Measurements from ENCODE around the gene ABCA12.

ABCA12 gene

GRCh38 chr2:214904634-214905033, 233.8 kb downstream of the ABCA12 start:
- Histone ChIP-seq H3K9ac (ENCODE audit: low read depth in 1 of 2, low read length in 2 of 2) (no peak overlapping the region), H3K36me3 (ENCODE audit: control insufficient read depth in 2 of 2, insufficient read depth in 2 of 2, low read length in 2 of 2) (no peaks in the 10 kb centered on the region), H3K27me3 (ENCODE audit: control insufficient read depth in 2 of 2, insufficient read depth in 2 of 2, low read length in 2 of 2) (no peaks in the 10 kb centered on the region), H3K9me3 (ENCODE audit: control insufficient read depth in 2 of 2, low read length in 2 of 2) (no peaks in the 10 kb centered on the region), H3K4me1 (ENCODE audit: control insufficient read depth in 2 of 2, insufficient read depth in 2 of 2, low read length in 2 of 2) (no peaks in the 10 kb centered on the region), H3K27ac (ENCODE audit: low read depth in 2 of 2, low read length in 2 of 2) (no peak overlapping the region), H3K4me3 (ENCODE audit: low read length in 2 of 2) (no peak overlapping the region)

GRCh38 chr2:214904176-214904575, 234.2 kb downstream of the ABCA12 start:
- no peak overlapping the region for H3K27ac ChIP-seq (ENCODE audit: low read depth in 2 of 2, low read length in 2 of 2)

GRCh38 chr2:214902286-214902685, 236.1 kb downstream of the ABCA12 start:
- Histone ChIP-seq H3K9ac (ENCODE audit: low read depth in 1 of 2, low read length in 2 of 2) (no peak overlapping the region), H3K9me3 (ENCODE audit: control insufficient read depth in 2 of 2, low read length in 2 of 2) (no peaks in the 10 kb centered on the region), H3K4me3 (ENCODE audit: low read length in 2 of 2) (no peak overlapping the region), H3K4me1 (ENCODE audit: control insufficient read depth in 2 of 2, insufficient read depth in 2 of 2, low read length in 2 of 2) (no peaks in the 10 kb centered on the region), H3K27ac (ENCODE audit: low read depth in 2 of 2, low read length in 2 of 2) (no peak overlapping the region), H3K36me3 (ENCODE audit: control insufficient read depth in 2 of 2, insufficient read depth in 2 of 2, low read length in 2 of 2) (no peaks in the 10 kb centered on the region), H3K27me3 (ENCODE audit: control insufficient read depth in 2 of 2, insufficient read depth in 2 of 2, low read length in 2 of 2) (no peaks in the 10 kb centered on the region)

More at GRCh38 chr2:214904176-214904575, 234.2 kb downstream of the ABCA12 start:
- H3K4me1 ChIP-seq (ENCODE audit: control insufficient read depth in 2 of 2, insufficient read depth in 2 of 2, low read length in 2 of 2), result no peaks in the 10 kb centered on the region
- no peak overlapping the region for H3K4me3 ChIP-seq (ENCODE audit: low read length in 2 of 2)
- H3K36me3 ChIP-seq (ENCODE audit: control insufficient read depth in 2 of 2, insufficient read depth in 2 of 2, low read length in 2 of 2), result no peaks in the 10 kb centered on the region
- no peak overlapping the region for H3K9ac ChIP-seq (ENCODE audit: low read depth in 1 of 2, low read length in 2 of 2)
- H3K27me3 ChIP-seq (ENCODE audit: control insufficient read depth in 2 of 2, insufficient read depth in 2 of 2, low read length in 2 of 2), result no peaks in the 10 kb centered on the region
- H3K9me3 ChIP-seq (ENCODE audit: control insufficient read depth in 2 of 2, low read length in 2 of 2), result no peaks in the 10 kb centered on the region

GRCh38 chr2:214899751-214900150, 238.7 kb downstream of the ABCA12 start:
- Histone ChIP-seq H3K9ac (ENCODE audit: low read depth in 1 of 2, low read length in 2 of 2) (no peak overlapping the region), H3K36me3 (ENCODE audit: control insufficient read depth in 2 of 2, insufficient read depth in 2 of 2, low read length in 2 of 2) (no peaks in the 10 kb centered on the region), H3K4me1 (ENCODE audit: control insufficient read depth in 2 of 2, insufficient read depth in 2 of 2, low read length in 2 of 2) (no peaks in the 10 kb centered on the region), H3K27ac (ENCODE audit: low read depth in 2 of 2, low read length in 2 of 2) (no peak overlapping the region), H3K4me3 (ENCODE audit: low read length in 2 of 2) (no peak overlapping the region), H3K27me3 (ENCODE audit: control insufficient read depth in 2 of 2, insufficient read depth in 2 of 2, low read length in 2 of 2) (no peaks in the 10 kb centered on the region), H3K9me3 (ENCODE audit: control insufficient read depth in 2 of 2, low read length in 2 of 2) (no peaks in the 10 kb centered on the region)

- Histone ChIP-seq H3K4me1 (ENCODE audit: control insufficient read depth in 2 of 2, insufficient read depth in 2 of 2, low read length in 2 of 2) (no peaks in the 10 kb centered on the region), H3K27ac (ENCODE audit: low read depth in 2 of 2, low read length in 2 of 2) (no peak overlapping the region), H3K36me3 (ENCODE audit: control insufficient read depth in 2 of 2, insufficient read depth in 2 of 2, low read length in 2 of 2) (no peaks in the 10 kb centered on the region), H3K4me3 (ENCODE audit: low read length in 2 of 2) (no peak overlapping the region), H3K9ac (ENCODE audit: low read depth in 1 of 2, low read length in 2 of 2) (no peak overlapping the region), H3K27me3 (ENCODE audit: control insufficient read depth in 2 of 2, insufficient read depth in 2 of 2, low read length in 2 of 2) (no peaks in the 10 kb centered on the region), H3K9me3 (ENCODE audit: control insufficient read depth in 2 of 2, low read length in 2 of 2) (no peaks in the 10 kb centered on the region)
These were observed 242.2 kb downstream of the ABCA12 start for GRCh38 chr2:214896274-214896673.

- Histone ChIP-seq H3K27ac (ENCODE audit: low read depth in 2 of 2, low read length in 2 of 2) (no peak overlapping the region), H3K4me1 (ENCODE audit: control insufficient read depth in 2 of 2, insufficient read depth in 2 of 2, low read length in 2 of 2) (no peaks in the 10 kb centered on the region), H3K9ac (ENCODE audit: low read depth in 1 of 2, low read length in 2 of 2) (no peak overlapping the region), H3K27me3 (ENCODE audit: control insufficient read depth in 2 of 2, insufficient read depth in 2 of 2, low read length in 2 of 2) (no peaks in the 10 kb centered on the region), H3K9me3 (ENCODE audit: control insufficient read depth in 2 of 2, low read length in 2 of 2) (no peaks in the 10 kb centered on the region), H3K4me3 (ENCODE audit: low read length in 2 of 2) (no peak overlapping the region), H3K36me3 (ENCODE audit: control insufficient read depth in 2 of 2, insufficient read depth in 2 of 2, low read length in 2 of 2) (no peaks in the 10 kb centered on the region)
These were observed 243.0 kb downstream of the ABCA12 start for GRCh38 chr2:214895469-214895868.

GRCh38 chr2:214889301-214889700, 249.1 kb downstream of the ABCA12 start:
- no peaks in the 10 kb centered on the region for H3K27me3 ChIP-seq (ENCODE audit: control insufficient read depth in 2 of 2, insufficient read depth in 2 of 2, low read length in 2 of 2)
- no peaks in the 10 kb centered on the region for H3K36me3 ChIP-seq (ENCODE audit: control insufficient read depth in 2 of 2, insufficient read depth in 2 of 2, low read length in 2 of 2)
- H3K9ac ChIP-seq (ENCODE audit: low read depth in 1 of 2, low read length in 2 of 2), result no peak overlapping the region
- no peak overlapping the region for H3K27ac ChIP-seq (ENCODE audit: low read depth in 2 of 2, low read length in 2 of 2)
- H3K9me3 ChIP-seq (ENCODE audit: control insufficient read depth in 2 of 2, low read length in 2 of 2), result no peaks in the 10 kb centered on the region
- no peaks in the 10 kb centered on the region for H3K4me1 ChIP-seq (ENCODE audit: control insufficient read depth in 2 of 2, insufficient read depth in 2 of 2, low read length in 2 of 2)
- H3K4me3 ChIP-seq (ENCODE audit: low read length in 2 of 2), result no peak overlapping the region

- Histone ChIP-seq H3K4me1 (ENCODE audit: control insufficient read depth in 2 of 2, insufficient read depth in 2 of 2, low read length in 2 of 2) (no peaks in the 10 kb centered on the region), H3K4me3 (ENCODE audit: low read length in 2 of 2) (no peak overlapping the region), H3K27ac (ENCODE audit: low read depth in 2 of 2, low read length in 2 of 2) (no peak overlapping the region), H3K9ac (ENCODE audit: low read depth in 1 of 2, low read length in 2 of 2) (no peak overlapping the region), H3K27me3 (ENCODE audit: control insufficient read depth in 2 of 2, insufficient read depth in 2 of 2, low read length in 2 of 2) (no peaks in the 10 kb centered on the region), H3K36me3 (ENCODE audit: control insufficient read depth in 2 of 2, insufficient read depth in 2 of 2, low read length in 2 of 2) (no peaks in the 10 kb centered on the region), H3K9me3 (ENCODE audit: control insufficient read depth in 2 of 2, low read length in 2 of 2) (no peaks in the 10 kb centered on the region)
These were observed 256.7 kb downstream of the ABCA12 start for GRCh38 chr2:214881647-214882202.
